Esophagus muscularis mucosa (tissue), 3 donors: ENCODE data around the gene ARHGAP24.

Experiments used
- CTCF ChIP-seq, 3 experiments: fragments of 200-600 bp in 2 of 3; fragments of 450-650 bp in 1 of 3; sonication (generic) in 2 of 3; IDR thresholded peaks; one replicate each; pipeline ENCODE4 v1.5.1; 2017 to 2019; ENCODE audit warnings: antibody characterized with exemption in 3 of 3, mild to moderate bottlenecking in 2 of 3, moderate library complexity in 1 of 3
- POLR2A ChIP-seq: fragments of 450-650 bp; IDR thresholded peaks from one replicate; pipeline ENCODE4 v1.6.1; 2017; ENCODE audit warnings: antibody characterized with exemption, moderate library complexity, mild to moderate bottlenecking, low read depth
- POLR2AphosphoS5 ChIP-seq, 2 donors: sonication (generic); formaldehyde crosslinking; IDR thresholded peaks; one replicate each; pipeline ENCODE4 v1.6.1; 2017; ENCODE audit warnings: antibody characterized with exemption in 2 of 2

GRCh38 chr4:85430697-85431096 lies 44.3 kb upstream of the ARHGAP24 start:
- no peak for TF ChIP-seq CTCF (IDR thresholded peaks at IDR 0.05)
- TF ChIP-seq POLR2AphosphoS5 (IDR thresholded peaks at IDR 0.05) = no peak
- TF ChIP-seq POLR2A = no peak
